NOMO-1 (cell line): Measurements from ENCODE around the gene WASHC4.
"Not testable (repeated sequence)": the region's sequence is repeated elsewhere in the genome, so short reads cannot be mapped to it uniquely, and the experiment has no call there.

Experiments used
- DNase-seq, 2 experiments: peaks; one replicate each; lab custom pipeline; 2025; ENCODE audit not compliant: unreplicated experiment in 2 of 2; lab: John Stamatoyannopoulos, UW

Gene WASHC4

DNA sequence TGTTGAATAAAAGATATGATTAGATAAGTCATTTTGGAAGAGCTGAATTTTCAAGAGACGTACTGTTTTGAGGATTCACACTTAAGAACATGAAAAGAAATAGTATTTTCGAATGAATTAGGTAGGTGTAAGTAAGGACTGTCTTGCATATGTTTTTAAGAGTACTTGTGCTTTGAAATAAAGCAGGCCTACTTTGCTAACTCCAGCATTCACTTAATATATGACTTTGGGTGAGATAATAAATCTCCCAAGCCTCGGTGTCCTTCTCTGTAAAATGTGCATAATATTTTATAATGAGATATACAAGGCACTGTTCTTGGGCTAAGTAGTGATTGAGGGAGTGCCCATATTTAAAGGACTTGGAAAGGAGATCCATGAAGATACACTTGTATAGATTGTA lies 54.6 kb downstream of the WASHC4 start:
- DNase-seq: no peak

GRCh38 chr12:105164068-105164467 lies 56.5 kb downstream of the WASHC4 start:
- DNase-seq: no peak

DNA sequence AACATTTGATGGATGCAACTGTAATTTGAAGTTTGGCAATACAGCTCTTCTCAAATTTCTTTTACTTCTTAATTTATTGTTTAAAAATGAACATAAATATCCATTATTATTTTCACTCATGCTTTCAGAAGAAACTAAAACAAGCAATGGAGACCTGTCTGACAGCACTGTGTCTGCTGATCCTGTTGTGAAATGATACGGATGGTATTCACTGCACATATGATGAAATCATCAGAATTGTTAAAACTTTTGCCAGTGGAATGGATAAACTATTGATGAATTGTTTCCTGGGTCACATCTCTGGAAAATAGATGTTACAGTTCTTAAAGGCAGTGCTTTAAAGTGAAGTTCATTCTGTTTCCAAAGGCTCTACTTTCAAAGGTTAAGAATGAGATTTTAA lies 59.2 kb downstream of the WASHC4 start:
- no peak for DNase-seq

- no peak for DNase-seq
Observed at GRCh38 chr12:105167346-105167745, 59.8 kb downstream of the WASHC4 start.

DNA sequence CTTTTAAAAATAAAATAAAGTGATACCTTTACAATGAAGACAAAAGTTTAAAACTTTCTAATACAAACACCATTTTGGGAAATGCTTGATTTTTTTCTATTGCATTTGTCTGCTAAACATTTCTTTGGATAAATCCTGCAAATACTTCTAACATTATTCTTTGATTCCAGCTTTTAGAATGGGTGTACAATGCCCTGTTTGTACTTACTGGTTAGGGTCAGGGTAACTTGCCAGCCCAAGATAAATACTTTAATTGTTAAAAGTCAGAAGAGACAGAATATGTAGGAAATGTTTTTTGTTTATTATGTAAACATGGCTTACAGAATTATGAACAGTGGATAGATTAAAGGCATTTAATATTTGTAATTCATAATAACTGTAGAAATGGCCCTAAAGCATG lies 60.5 kb downstream of the WASHC4 start:
- DNase-seq: no peak

DNA sequence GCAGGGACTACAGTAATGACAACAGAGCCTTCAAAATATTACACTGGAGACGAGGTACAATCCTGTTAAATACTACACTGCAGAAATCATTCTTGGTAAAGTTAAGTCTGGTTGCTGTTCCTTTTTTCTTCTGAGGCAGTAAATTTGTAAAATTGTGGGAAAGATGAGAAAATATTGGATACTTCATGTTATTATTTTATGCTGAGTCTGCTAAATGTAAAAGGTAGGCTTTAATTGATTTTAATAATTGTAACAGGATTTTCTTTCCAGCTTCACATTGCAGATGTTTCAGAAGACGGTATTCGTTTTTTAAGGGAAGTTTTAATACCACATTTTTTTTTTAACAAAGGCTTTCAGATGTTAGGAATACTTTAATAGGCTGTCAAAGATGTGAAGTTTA lies 62.6 kb downstream of the WASHC4 start:
- DNase-seq: no peak

GRCh38 chr12:105171691-105172436 lies 64.3 kb downstream of the WASHC4 start:
- DNase-seq: no peak

DNA sequence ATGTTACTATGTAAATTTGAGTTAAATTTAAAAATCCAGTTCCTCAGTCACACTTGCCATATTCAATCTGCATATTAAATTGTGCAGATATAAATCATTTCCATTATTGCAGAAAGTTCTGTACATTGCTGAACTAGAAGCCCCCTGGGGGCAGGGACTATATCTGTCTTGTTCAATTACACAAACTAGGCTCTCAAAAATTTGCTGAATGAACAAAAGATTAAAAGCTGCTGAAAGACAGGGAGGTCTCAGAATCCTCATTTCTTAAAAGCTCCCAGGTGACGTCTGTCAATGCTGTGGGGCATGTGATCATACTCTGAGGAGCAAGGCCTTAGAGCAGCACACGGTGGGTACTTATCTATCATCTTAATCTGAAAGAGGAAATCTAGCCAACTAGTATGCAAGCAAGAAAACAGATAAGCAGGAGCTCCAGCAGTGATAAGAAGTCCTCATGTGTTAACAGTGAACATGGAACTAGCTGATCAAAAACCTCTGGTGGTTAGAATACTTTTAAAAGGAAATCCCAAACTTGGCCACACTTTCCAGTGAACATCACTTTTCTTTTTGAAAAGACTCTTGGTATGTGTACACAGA lies 68.0 kb downstream of the WASHC4 start:
- DNase-seq: no peak

DNA sequence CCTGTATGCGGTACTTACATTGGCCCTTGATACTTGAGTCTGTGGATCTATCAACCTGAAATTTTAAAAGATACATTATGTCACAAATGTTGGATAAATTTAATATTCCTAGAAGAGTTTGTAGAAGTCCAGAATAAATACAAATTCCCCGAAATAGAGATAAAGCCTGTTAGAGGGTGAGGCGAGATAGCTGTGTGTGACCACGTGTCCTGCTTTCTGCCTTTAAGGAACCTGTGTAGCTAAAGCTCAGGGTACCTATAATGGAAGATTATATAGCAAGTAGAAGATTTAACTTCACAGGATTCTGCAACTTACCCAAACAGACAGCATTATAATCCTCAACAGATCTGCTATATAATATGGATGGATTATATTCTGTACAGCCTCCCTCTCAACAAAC lies 69.7 kb downstream of the WASHC4 start:
- no peak for DNase-seq

- DNase-seq: not testable (repeated sequence)
Observed at GRCh38 chr12:105179114-105179513, 71.6 kb downstream of the WASHC4 start.

- DNase-seq: not testable (repeated sequence)
Observed at GRCh38 chr12:105183406-105183805, 75.9 kb downstream of the WASHC4 start.

DNA sequence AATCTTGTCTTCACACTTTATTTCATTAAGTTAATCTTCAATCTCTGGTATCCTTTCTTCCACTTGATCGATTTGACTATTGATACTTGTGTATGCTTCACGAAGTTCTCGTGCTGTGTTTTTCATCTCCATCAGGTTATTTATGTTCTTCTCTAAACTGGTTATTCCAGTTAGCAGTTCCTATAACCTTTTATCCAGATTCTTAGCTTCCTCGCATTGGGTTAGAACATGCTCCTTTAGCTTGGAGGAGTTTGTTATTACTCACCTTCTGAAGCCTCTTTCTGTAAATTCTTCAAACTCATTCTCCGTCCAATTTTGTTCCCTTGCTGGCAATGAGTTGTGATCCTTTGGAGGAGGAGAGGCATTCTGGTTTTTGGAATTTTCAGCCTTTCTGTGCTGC lies 76.4 kb downstream of the WASHC4 start:
- DNase-seq: not testable (repeated sequence)

GRCh38 chr12:105189293-105189692 lies 81.8 kb downstream of the WASHC4 start:
- no peak for DNase-seq

GRCh38 chr12:105190530-105190929 lies 83.0 kb downstream of the WASHC4 start:
- no peak for DNase-seq

GRCh38 chr12:105192624-105193225 lies 85.2 kb downstream of the WASHC4 start:
- no peak for DNase-seq

DNA sequence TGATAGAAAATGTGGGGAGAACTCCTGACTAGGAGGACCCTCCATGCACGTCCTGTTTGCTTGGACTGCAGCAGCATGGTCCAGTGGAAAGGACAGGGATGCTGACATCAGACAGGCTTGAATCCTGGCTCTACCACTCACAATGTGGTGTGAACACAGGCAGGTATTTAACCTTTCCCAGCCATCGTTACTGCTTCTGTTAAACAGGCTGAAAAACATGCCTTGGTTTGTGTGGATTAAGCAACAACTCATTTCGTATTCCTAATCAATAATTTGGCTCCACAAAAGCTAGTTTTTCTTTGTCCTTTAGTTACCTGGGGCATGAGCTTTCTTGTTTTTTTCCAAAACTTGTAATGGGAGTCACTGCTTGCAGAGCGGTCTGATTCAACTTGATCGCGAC lies 87.4 kb downstream of the WASHC4 start:
- DNase-seq: no peak

DNA sequence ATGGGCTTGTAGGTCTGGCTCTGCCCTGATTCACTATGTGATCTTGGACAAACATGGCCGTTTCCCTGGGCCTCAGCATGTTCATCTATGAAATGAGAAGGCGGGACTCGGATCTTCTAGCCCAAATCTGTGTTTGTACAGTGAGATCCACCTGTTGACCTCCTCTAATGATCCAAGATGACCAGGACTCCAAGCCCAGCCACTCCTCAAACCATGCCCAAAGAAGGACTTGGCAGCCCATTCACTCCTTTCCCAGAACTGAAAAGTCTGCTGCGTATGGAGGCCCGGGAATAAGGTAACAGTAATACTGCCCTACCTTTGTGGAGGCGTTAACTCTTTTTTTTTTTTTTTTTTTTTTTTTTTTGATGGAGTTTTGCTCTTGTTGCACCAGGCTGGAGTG lies 88.6 kb downstream of the WASHC4 start:
- DNase-seq: no peak

- DNase-seq: no peak
Observed at GRCh38 chr12:105198961-105199360, 91.4 kb downstream of the WASHC4 start.

DNA sequence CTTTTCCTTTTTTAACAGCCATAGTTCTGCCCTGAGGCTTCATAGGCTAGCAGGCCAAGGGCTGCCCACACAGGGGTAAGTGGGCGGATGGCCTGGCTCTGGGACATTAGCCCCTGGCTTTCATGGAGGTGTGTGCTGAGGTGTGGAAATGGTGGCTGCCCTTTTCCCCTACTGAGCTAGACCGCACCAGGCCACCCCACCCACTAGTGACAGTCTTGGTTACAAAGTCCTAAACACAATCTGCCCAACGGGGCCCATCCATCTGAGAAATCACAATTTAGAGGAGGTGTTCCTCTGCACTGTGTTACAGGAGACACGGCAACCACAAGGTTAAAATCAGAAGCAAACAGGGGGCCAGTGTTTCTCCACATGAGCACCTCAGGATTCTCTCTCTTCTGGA lies 92.9 kb downstream of the WASHC4 start:
- DNase-seq: no peak

GRCh38 chr12:105201299-105201698 lies 93.8 kb downstream of the WASHC4 start:
- no peak for DNase-seq

GRCh38 chr12:105202202-105202601 lies 94.7 kb downstream of the WASHC4 start:
- DNase-seq: no peak

GRCh38 chr12:105204127-105204526 lies 96.6 kb downstream of the WASHC4 start:
- no peak for DNase-seq
